ENCODE results near the gene TBC1D4. TPM values are rescaled to one million over a fixed set of nuclear protein-coding genes. Genes with fewer than 3 reads are reported as not detected.

Gene TBC1D4
- total and polyA plus RNA-seq, 10 of the 15 experiments (the other 5 are each of a cell fraction or from before 2014, with no cell fraction given): 11.0 to 38.6 (median 25.5) TPM

DNA sequence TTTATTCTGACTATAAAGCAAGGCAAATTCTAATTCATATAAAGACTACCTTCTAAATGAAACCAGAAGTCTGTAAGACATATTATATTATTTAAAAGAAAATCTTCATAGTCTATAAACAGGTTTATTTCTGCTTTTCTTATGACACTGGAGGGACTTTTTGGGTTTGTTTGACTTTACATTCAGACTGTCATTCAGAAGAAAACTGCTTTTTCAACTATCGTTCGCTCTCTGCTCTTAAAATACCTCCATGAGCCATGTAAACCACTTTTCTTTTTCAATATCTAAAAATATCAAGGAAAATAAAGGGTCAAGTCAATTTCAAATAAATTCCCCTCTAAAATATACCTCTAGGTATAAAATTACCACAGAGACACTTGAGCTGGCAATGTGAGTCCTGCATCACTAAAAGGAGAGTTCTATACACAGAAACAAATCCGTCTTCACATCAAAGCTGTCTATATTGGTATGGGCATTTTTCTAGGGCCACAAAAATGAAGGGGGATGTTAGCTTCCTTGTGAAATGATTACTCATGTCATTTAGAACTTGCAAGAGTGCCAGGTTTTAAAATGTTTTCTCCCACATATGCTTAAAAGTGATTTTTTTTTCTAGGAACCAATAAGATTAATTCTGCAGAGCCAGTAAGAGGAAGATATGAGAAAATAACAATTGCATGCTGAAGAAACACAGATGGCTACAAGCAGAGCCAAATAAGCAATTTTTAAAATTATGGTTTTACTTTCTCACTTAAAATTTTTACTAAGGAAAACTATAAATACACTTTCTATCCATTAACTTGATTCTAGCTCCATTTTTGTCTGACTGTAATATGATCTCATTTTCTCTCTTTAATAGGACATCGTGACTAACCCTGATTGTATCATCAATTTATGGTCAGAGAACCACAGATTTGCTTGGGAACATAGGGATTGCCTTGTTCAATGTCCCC lies 181.8 kb downstream of the TBC1D4 start:
- Histone ChIP-seq H4K20me1 (ENCODE audit: control insufficient read depth, insufficient read depth) (no peaks in the 10 kb centered on the region), H3K9me3 (replicated peaks; ENCODE audit: control insufficient read depth, insufficient read depth, low read length) (peaks cover 4% of the 10 kb centered on the region; the same call in 2 of the 3 replicates), H3K4me3 (no peak overlapping the region), H3K4me2 (ENCODE audit: control insufficient read depth, insufficient read depth) (peak overlapping the region; percentile 65), H2AFZ (ENCODE audit: control insufficient read depth, low read depth, low read length) (peak overlapping the region; percentile 34; the same call in 1 of the 2 replicates), H3K79me2 (ENCODE audit: control insufficient read depth, insufficient read depth, low read length) (no peaks in the 10 kb centered on the region), H3K9ac (ENCODE audit: control insufficient read depth, insufficient read depth, low read length) (peak overlapping the region; percentile 44), H3K27ac (ENCODE audit: control insufficient read depth, insufficient read depth) (peak overlapping the region; percentile 78), H3K36me3 (ENCODE audit: control insufficient read depth in 2 of 2, insufficient read depth in 2 of 2, low read length in 1 of 2) (no peaks in the 10 kb centered on the region), H3K27me3 (replicated peaks in 1 of 2; ENCODE audit: control insufficient read depth in 2 of 2, insufficient read depth in 2 of 2, low read length in 1 of 2) (no peaks in the 10 kb centered on the region), H3K4me1 (ENCODE audit: control insufficient read depth, insufficient read depth, low read length) (peaks cover 12% of the 10 kb centered on the region)
- intact Hi-C loops (cut with micrococcal nuclease; ENCODE audit: unreplicated experiment) (loop anchor here (2.0 to 5.0 kb wide), 2 partner anchors 63 to 182 kb away; partner anchors contain the start of gene TBC1D4), in situ Hi-C loops (cut with MboI) (no loop called here)
- ChIA-PET SMC1A (ENCODE audit: uncharacterized antibody, unreplicated experiment) (interaction anchor here (0.7 to 3.3 kb wide), 10 partner anchors 11 to 73 kb away, joined by 4 to 32 read pairs (median 6); no protein-coding TSS in a partner anchor), CTCF (interaction anchor here (0.8 to 3.9 kb wide), 5 partner anchors 12 to 1273 kb away, joined by 3 to 13 read pairs (median 3); no protein-coding TSS in a partner anchor), POLR2A (interaction anchor here (0.9 to 2.4 kb wide), 6 partner anchors 10 to 66 kb away, joined by 3 to 8 read pairs (median 5); no protein-coding TSS in a partner anchor), RAD21 (ENCODE audit: unreplicated experiment) (interaction anchor here (0.7 to 3.6 kb wide), 12 partner anchors 9 to 182 kb away, joined by 3 to 33 read pairs (median 4); partner anchors contain the start of gene TBC1D4)
- FAIRE-seq: no peak
- TSS peak; percentile 30 for BruUV-seq (replicated peaks)
- 0% methylated on average over 4 of the region's 4 CpGs for WGBS (ENCODE audit: insufficient coverage, insufficient replicate concordance, low lambda C conversion rate, missing lambda C conversion rate)
- ATAC-seq: peak; percentile 80
- peak; percentile 67 for DNase-seq (ENCODE audit: low read depth, low spot score)
- TF ChIP-seq JUND (IDR thresholded peaks at IDR 0.05; ENCODE audit: low read depth, low read length) (no peak), RELA (IDR thresholded peaks at IDR 0.05; ENCODE audit: borderline replicate concordance, partially characterized antibody) (peak; percentile 58), EGR1 (IDR thresholded peaks at IDR 0.05; ENCODE audit: borderline replicate concordance in 1 of 2, low read depth in 2 of 2, low read length in 2 of 2) (no peak), SKIL (IDR thresholded peaks at IDR 0.05; ENCODE audit: low read depth, poor library complexity, severe bottlenecking) (peak; percentile 66), MYC (IDR thresholded peaks at IDR 0.05; ENCODE audit: insufficient read depth, insufficient read length, insufficient replicate concordance, low read length, severe bottlenecking) (no peak), TCF12 (IDR thresholded peaks at IDR 0.05; ENCODE audit: low read depth, low read length) (no peak), ZNF24 (IDR thresholded peaks at IDR 0.05) (no peak), PBX3 (IDR thresholded peaks at IDR 0.05; ENCODE audit: insufficient replicate concordance, low read depth, low read length) (no peak), CEBPB (IDR thresholded peaks at IDR 0.05; ENCODE audit: borderline replicate concordance in 1 of 2, low read depth in 2 of 2, low read length in 2 of 2) (no peak), POLR2AphosphoS2 (IDR thresholded peaks at IDR 0.05; ENCODE audit: low read depth, low read length) (no peak), ASH2L (IDR thresholded peaks at IDR 0.05; ENCODE audit: borderline replicate concordance, low read depth) (no peak), IKZF1 (conservative IDR thresholded peaks at IDR 0.05) (peak; percentile 11; the same call in 1 of the 2 replicates), NFXL1 (IDR thresholded peaks at IDR 0.05; ENCODE audit: borderline replicate concordance) (no peak), ZBED1 (IDR thresholded peaks at IDR 0.05; ENCODE audit: borderline replicate concordance) (peak; percentile 82; the same call in 1 of the 2 replicates)
- TF ChIP-seq, protein P1, sequence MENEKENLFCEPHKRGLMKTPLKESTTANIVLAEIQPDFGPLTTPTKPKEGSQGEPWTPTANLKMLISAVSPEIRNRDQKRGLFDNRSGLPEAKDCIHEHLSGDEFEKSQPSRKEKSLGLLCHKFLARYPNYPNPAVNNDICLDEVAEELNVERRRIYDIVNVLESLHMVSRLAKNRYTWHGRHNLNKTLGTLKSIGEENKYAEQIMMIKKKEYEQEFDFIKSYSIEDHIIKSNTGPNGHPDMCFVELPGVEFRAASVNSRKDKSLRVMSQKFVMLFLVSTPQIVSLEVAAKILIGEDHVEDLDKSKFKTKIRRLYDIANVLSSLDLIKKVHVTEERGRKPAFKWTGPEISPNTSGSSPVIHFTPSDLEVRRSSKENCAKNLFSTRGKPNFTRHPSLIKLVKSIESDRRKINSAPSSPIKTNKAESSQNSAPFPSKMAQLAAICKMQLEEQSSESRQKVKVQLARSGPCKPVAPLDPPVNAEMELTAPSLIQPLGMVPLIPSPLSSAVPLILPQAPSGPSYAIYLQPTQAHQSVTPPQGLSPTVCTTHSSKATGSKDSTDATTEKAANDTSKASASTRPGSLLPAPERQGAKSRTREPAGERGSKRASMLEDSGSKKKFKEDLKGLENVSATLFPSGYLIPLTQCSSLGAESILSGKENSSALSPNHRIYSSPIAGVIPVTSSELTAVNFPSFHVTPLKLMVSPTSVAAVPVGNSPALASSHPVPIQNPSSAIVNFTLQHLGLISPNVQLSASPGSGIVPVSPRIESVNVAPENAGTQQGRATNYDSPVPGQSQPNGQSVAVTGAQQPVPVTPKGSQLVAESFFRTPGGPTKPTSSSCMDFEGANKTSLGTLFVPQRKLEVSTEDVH (IDR thresholded peaks at IDR 0.05; ENCODE audit: low read depth, partially characterized antibody): no peak

Measured in GM12878 (cell line).